ENCODE measurements around the gene TPSB2. TPM values are rescaled to one million over a fixed set of nuclear protein-coding genes. Genes with fewer than 3 reads are reported as not detected.

TPSB2 gene
- total RNA-seq, 1 donor from 2014 or later: 5.8 TPM

GRCh38 chr16:1181404-1182315 lies 48.3 kb downstream of the TPSB2 start:
- peak; percentile 22 for DNase-seq

GRCh38 chr16:1180549-1181403 lies 49.2 kb downstream of the TPSB2 start:
- peak; percentile 82 for DNase-seq

Other genes with a start within 250 kb of the TPSB2 start
- 55.6 TPM for gene SOX8, start 248.4 kb downstream of the TPSB2 start, total RNA-seq
- 0.72 TPM for gene SSTR5, start 157.4 kb downstream of the TPSB2 start, total RNA-seq
- gene C1QTNF8, start 133.9 kb downstream of the TPSB2 start, total RNA-seq: not detected
- gene CACNA1H, start 77.1 kb downstream of the TPSB2 start, total RNA-seq: 40.3 TPM
- not detected for gene TPSG1, start 4.9 kb downstream of the TPSB2 start, total RNA-seq
- 4.5 TPM for gene TPSAB1, start 10.5 kb upstream of the TPSB2 start, total RNA-seq
- 0.51 TPM for gene TPSD1, start 25.9 kb upstream of the TPSB2 start, total RNA-seq
- 50.9 TPM for gene UBE2I, start 79.5 kb upstream of the TPSB2 start, total RNA-seq
- gene BAIAP3, start 103.5 kb upstream of the TPSB2 start, total RNA-seq: 2.4 TPM
- gene TSR3, start 121.7 kb upstream of the TPSB2 start, total RNA-seq: 49.6 TPM
- gene GNPTG, start 121.7 kb upstream of the TPSB2 start, total RNA-seq: 31.7 TPM
- 11.5 TPM for gene UNKL, start 184.5 kb upstream of the TPSB2 start, total RNA-seq
- 8.6 TPM for gene UQCC4, start 190.6 kb upstream of the TPSB2 start, total RNA-seq
- not detected for gene PERCC1, start 200.9 kb upstream of the TPSB2 start, total RNA-seq
- 0.51 TPM for gene CCDC154, start 214.4 kb upstream of the TPSB2 start, total RNA-seq
- gene CLCN7, start 244.8 kb upstream of the TPSB2 start, total RNA-seq: 29.5 TPM